Psoas muscle (tissue), 8 donors: Measurements from ENCODE around the gene PGS1. TPM values are rescaled to one million over a fixed set of nuclear protein-coding genes. Genes with fewer than 3 reads are reported as not detected.

Source experiments
- ATAC-seq, 4 donors: fragments of 200-7000 bp; cut with Tn5 transposase; one replicate each; pipeline ENCODE4 v1.9.1; 2020; ENCODE audit warnings: moderate library complexity in 3 of 4, mild to moderate bottlenecking in 2 of 4
- DNase-seq, 2 donors: peaks; one replicate each; pipeline ENCODE4 v3.0.0-alpha.2; 2020
- H3K27ac ChIP-seq: fragments of 200-600 bp; one replicate; pipeline ENCODE4 v1.8.0; 2022
- H3K27me3 ChIP-seq, 3 donors: fragments of 200-600 bp in 1 of 3; one replicate each; pipeline versions ENCODE4 v1.6.1 to v1.8.0; 2013 to 2022; ENCODE audit warnings: low read length in 2 of 3, mild to moderate bottlenecking in 2 of 3, moderate library complexity in 1 of 3; ENCODE audit not compliant: insufficient read depth in 3 of 3
- H3K36me3 ChIP-seq, 2 donors: fragments of 200-600 bp in 1 of 2; one replicate each; pipeline versions ENCODE4 v1.6.1 to v1.8.0; 2013 to 2022; ENCODE audit warnings: low read depth in 1 of 2, mild to moderate bottlenecking in 1 of 2, moderate library complexity in 1 of 2; ENCODE audit not compliant: insufficient read depth in 1 of 2
- H3K4me1 ChIP-seq: fragments of 200-600 bp; one replicate; pipeline ENCODE4 v1.8.0; 2022
- H3K4me3 ChIP-seq: fragments of 200-600 bp; one replicate; pipeline ENCODE4 v1.8.0; 2022; ENCODE audit warnings: mild to moderate bottlenecking
- H3K9me3 ChIP-seq: fragments of 200-600 bp; one replicate; pipeline ENCODE4 v1.8.0; 2022
- WGBS, 3 donors: extraction: QIAGEN DNeasy Blood & Tissue Kit; methylation state at CpG; one replicate each; pipeline versions ENCODE4 v1.1.6 to v1.1.7; 2013; 5-methylcytosine and 5-hydroxymethylcytosine counted together
- intact Hi-C, 2 donors: fragments of 100-400 bp; cut with DNase I; formaldehyde crosslinking; loops; one replicate each; pipeline versions ENCODE4 v1.11.0 to v1.14.2; 2022
- polyA plus RNA-seq, 3 donors: library from polyadenylated mRNA; stranded (reverse); fragments of 200-250 nt; gene quantifications; one replicate each; pipeline ENCODE4 v1.2.3, GENCODE V29; 2013
- total RNA-seq, 4 donors: library from RNA; stranded (reverse); fragmentation: NEBNext Ultra II Directional in 2 of 4; extraction: Animal tissue kit (Norgen Biotek cat#: 25700) in 2 of 4; gene quantifications; one replicate each; pipeline versions ENCODE4 v1.2.1 to v1.2.4, GENCODE V29; 2021 to 2023
- TF ChIP-seq, protein P1 (sequence below): fragments of 200-600 bp; IDR thresholded peaks from one replicate; pipeline ENCODE4 v1.8.0; 2022; ENCODE audit warnings: antibody characterized with exemption
- donor health status: healthy with polysubstance abuse.
- donor health status: DM: no; HTN: no; CAD: no; lungs with moderate emphysema.
- donor health status: Bipolar disorder and iron deficiency.
- donor health status: healthy.
- donor health status: DM: yes; HTN: yes; CAD: no.
- donor health status: DM: no; HTN: no; CAD: no.
- donor health status: DM: no; HTN: no; CAD: no.
- donor health status: DM: yes; HTN: yes; CAD: no.

The PGS1 gene
- total and polyA plus RNA-seq, 7 donors = 10.2 to 24.2 (median 16.3) TPM

DNA sequence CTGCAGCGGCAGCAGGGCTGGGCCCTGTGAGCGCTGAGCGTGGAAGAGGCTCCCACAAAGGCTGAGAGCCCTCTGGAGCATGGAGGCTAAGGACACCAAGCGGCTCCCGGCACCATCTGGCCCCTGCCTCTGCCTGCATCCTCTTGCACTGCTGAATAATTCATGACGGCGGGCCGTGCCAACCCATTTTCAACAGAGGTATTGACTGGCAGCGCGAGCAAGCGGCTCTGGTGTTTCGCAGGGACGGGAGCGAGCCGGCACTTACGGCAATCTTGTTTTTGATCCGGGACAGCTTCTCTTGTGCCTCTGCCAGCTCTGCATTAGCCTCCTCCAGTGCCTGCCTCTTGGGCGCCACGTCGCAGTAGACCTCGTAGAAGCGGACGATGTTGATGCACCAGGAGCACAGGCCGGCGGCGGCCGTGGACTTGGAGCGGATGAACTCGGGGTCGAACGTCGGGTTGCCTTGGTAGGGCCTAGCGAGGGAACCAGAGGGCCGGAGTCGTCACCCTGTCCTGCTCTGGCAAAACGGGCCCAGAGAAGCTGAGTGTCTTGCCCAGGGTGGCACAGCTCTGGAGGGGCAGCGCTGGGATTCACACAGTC is 80.4 kb downstream of the PGS1 start:
- H3K4me1 ChIP-seq = no peaks in the 10 kb centered on the region
- DNase-seq (no peak), ATAC-seq (peak in 2 of 4 donors; percentile 37 to 47)
- peaks cover 0 to 2% (median 0%) of the 10 kb centered on the region in 3 donors for H3K27me3 ChIP-seq
- TF ChIP-seq, protein P1, sequence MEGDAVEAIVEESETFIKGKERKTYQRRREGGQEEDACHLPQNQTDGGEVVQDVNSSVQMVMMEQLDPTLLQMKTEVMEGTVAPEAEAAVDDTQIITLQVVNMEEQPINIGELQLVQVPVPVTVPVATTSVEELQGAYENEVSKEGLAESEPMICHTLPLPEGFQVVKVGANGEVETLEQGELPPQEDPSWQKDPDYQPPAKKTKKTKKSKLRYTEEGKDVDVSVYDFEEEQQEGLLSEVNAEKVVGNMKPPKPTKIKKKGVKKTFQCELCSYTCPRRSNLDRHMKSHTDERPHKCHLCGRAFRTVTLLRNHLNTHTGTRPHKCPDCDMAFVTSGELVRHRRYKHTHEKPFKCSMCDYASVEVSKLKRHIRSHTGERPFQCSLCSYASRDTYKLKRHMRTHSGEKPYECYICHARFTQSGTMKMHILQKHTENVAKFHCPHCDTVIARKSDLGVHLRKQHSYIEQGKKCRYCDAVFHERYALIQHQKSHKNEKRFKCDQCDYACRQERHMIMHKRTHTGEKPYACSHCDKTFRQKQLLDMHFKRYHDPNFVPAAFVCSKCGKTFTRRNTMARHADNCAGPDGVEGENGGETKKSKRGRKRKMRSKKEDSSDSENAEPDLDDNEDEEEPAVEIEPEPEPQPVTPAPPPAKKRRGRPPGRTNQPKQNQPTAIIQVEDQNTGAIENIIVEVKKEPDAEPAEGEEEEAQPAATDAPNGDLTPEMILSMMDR = no peak
- no peak overlapping the region for H3K4me3 ChIP-seq
- intact Hi-C loops = no loop called here
- H3K36me3 ChIP-seq = no peaks in the 10 kb centered on the region
- no peak overlapping the region for H3K27ac ChIP-seq
- WGBS, 3 donors = 75 to 87% (median 76%) methylated on average over 37 of the region's 37 CpGs
- no peaks in the 10 kb centered on the region for H3K9me3 ChIP-seq

DNA sequence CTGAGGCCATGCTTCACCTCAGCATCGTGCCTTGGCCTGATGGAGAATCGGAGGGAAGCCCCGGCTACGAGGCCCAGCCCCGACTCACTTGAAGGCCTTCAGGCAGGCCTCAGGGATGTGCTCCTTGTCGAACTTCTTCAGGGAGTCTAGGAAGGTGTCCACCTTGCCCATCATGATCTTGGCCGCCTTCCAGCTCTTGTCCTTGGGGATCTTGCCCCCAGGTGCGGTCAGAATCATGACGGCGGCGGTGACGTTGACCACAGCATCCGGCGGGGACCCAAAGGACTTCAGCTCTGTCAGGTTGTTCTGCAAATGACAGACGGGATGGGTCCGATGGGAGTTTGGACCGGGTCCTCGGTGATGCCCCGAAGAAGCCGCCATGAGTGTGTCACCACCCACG is 81.2 kb downstream of the PGS1 start:
- Histone ChIP-seq H3K27ac (no peak overlapping the region), H3K4me3 (no peak overlapping the region), H3K9me3 (no peaks in the 10 kb centered on the region), H3K36me3 (no peaks in the 10 kb centered on the region), H3K4me1 (no peaks in the 10 kb centered on the region), H3K27me3 (peaks cover 0 to 2% (median 0%) of the 10 kb centered on the region in 3 donors)
- no peak for ATAC-seq
- 88 to 91% (median 89%) methylated on average over 21 of the region's 21 CpGs for WGBS, 3 donors
- no peak for DNase-seq
- TF ChIP-seq, protein P1 = no peak
- intact Hi-C loops = loop anchor here in 1 of 2 donors (5.0 kb wide), 1 partner anchor 53 kb away; no protein-coding TSS in a partner anchor

GRCh38 chr17:78460176-78460675 is 81.8 kb downstream of the PGS1 start:
- H3K4me1 ChIP-seq = no peaks in the 10 kb centered on the region
- ATAC-seq (no peak), DNase-seq (no peak)
- 80 to 87% (median 82%) methylated on average over 11 of the region's 11 CpGs for WGBS, 3 donors
- H3K4me3 ChIP-seq = no peak overlapping the region
- no peaks in the 10 kb centered on the region for H3K36me3 ChIP-seq
- intact Hi-C loops = loop anchor here in 1 of 2 donors (5.0 kb wide), 1 partner anchor 52 kb away; no protein-coding TSS in a partner anchor
- H3K27ac ChIP-seq = no peak overlapping the region
- H3K9me3 ChIP-seq = no peaks in the 10 kb centered on the region
- TF ChIP-seq, protein P1 = no peak
- H3K27me3 ChIP-seq = peaks cover 0 to 2% (median 0%) of the 10 kb centered on the region in 3 donors

DNA sequence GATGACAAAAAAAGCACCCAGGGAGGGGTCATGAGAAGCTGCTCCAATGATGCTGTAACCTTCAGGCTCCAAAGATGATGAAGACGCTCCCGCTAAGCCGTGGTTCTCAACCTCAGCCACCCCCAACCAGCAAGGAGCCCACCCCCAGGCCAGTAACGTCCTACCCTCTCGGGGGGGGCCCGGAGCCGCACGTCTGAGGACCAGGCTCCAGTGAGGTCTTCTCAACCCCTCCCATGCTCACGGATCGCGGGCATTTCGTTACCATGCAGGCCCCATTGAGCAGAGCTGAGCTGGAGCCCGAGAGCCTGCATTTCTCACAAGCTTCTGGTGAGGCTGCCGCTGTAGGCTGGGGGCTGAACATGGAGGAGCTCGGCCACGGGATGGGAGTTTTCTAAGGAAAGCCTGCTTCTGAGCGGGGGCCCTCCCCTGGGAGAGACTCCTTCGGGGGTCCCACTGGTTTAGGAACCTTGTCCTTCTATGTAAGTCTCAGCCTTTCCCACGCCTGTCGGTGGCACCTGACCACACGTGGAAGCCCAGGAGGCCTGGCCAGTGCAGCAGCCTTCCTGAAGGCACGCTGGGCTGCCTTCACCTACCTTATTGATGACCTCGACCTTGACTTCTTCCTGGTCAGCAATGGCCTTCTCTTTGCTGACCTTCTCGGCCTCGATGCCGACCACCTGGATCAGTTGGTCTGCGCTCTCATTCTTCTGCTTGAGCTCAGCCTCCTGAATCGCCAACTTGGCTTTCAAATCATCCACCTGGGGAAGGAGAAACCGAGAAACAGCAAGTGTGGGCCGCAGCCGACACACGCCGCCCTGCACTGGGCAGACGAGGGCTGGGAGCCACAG is 82.7 kb downstream of the PGS1 start:
- intact Hi-C loops = loop anchor here in 1 of 2 donors (5.0 kb wide), 1 partner anchor 51 kb away; no protein-coding TSS in a partner anchor
- Histone ChIP-seq H3K4me1 (no peaks in the 10 kb centered on the region), H3K27ac (no peak overlapping the region), H3K27me3 (peaks cover 0 to 2% (median 0%) of the 10 kb centered on the region in 3 donors), H3K4me3 (no peak overlapping the region), H3K36me3 (no peaks in the 10 kb centered on the region), H3K9me3 (no peaks in the 10 kb centered on the region)
- 87 to 90% (median 90%) methylated on average over 34 of the region's 34 CpGs for WGBS, 3 donors
- ATAC-seq (no peak), DNase-seq (no peak)
- TF ChIP-seq, protein P1 = no peak
